IMR-90 (cell line): ENCODE results near the gene CCDC134. TPM values are rescaled to one million over a fixed set of nuclear protein-coding genes. Genes with fewer than 3 reads are reported as not detected.
A peak's percentile ranks its signal among the peaks of the same experiment; 100 is the strongest.

Experiments used
- ATAC-seq: fragments of 200-7000 bp; cut with Tn5 transposase; 2 replicates; pipeline ENCODE4 v1.9.1; 2020; ENCODE audit warnings: low read depth, mild to moderate bottlenecking, moderate library complexity
- BruUV-seq: library from RNA; stranded (reverse); fragments of 400-500 nt; replicated peaks from 2 replicates; lab custom pipeline; 2021; lab: Mats Ljungman, UMichigan
- CTCF ChIA-PET: fragments of 300-600 bp; formaldehyde crosslinking; extraction: SDS; loops from one replicate; lab custom pipeline; 2021; ENCODE audit warnings: antibody characterized with exemption; lab: Yijun Ruan, JAX
- POLR2A ChIA-PET: fragments of 300-600 bp; sonication (Branson Sonifier 250); formaldehyde crosslinking; loops from one replicate; lab custom pipeline; 2022; ENCODE audit warnings: antibody characterized with exemption; ENCODE audit not compliant: unreplicated experiment; lab: Charles Lee
- DNase-seq: peaks from one replicate; pipeline ENCODE4 v3.0.0; 2013
- H2AFZ ChIP-seq: replicated peaks from 2 replicates; pipeline ENCODE3; 2013; ENCODE audit warnings: low read length, mild to moderate bottlenecking; ENCODE audit not compliant: poor library complexity
- H2AK5ac ChIP-seq: 2 replicates; pipeline ENCODE4 v1.6.1; 2013; ENCODE audit warnings: low read depth, low read length, inconsistent platforms
- H2AK9ac ChIP-seq: replicated peaks from 2 replicates; pipeline ENCODE3; 2013; ENCODE audit warnings: mild to moderate bottlenecking, low read depth, low read length, moderate library complexity; ENCODE audit not compliant: poor library complexity
- H2BK120ac ChIP-seq: 2 replicates; pipeline ENCODE4 v1.6.1; 2013; ENCODE audit warnings: low read depth, low read length, inconsistent platforms
- H2BK15ac ChIP-seq: 3 replicates; pipeline ENCODE4 v1.6.1; 2013; ENCODE audit warnings: low read depth, low read length, inconsistent platforms
- H2BK20ac ChIP-seq: 2 replicates; pipeline ENCODE4 v1.6.1; 2013; ENCODE audit warnings: low read depth, mild to moderate bottlenecking, inconsistent platforms, low read length, moderate library complexity
- H2BK5ac ChIP-seq: 2 replicates; pipeline ENCODE4 v1.6.1; 2013; ENCODE audit warnings: mild to moderate bottlenecking, low read depth, low read length, inconsistent platforms; ENCODE audit not compliant: poor library complexity, severe bottlenecking
- H3K14ac ChIP-seq: replicated peaks from 2 replicates; pipeline ENCODE4 v1.6.1; 2013; ENCODE audit warnings: low read depth, low read length, inconsistent platforms
- H3K18ac ChIP-seq: 2 replicates; pipeline ENCODE4 v1.6.1; 2013; ENCODE audit warnings: low read depth, low read length, control low read depth
- H3K23ac ChIP-seq: 2 replicates; pipeline ENCODE4 v1.6.1; 2013; ENCODE audit warnings: low read depth, low read length, inconsistent platforms
- H3K27ac ChIP-seq: 2 replicates; pipeline ENCODE4 v1.5.1; 2013; ENCODE audit warnings: mild to moderate bottlenecking, control low read depth, low read length; ENCODE audit not compliant: insufficient read depth
- H3K27me3 ChIP-seq: 2 replicates; pipeline ENCODE4 v1.6.1; 2013; ENCODE audit warnings: low read length; ENCODE audit not compliant: control insufficient read depth, insufficient read depth
- H3K36me3 ChIP-seq: 2 replicates; pipeline ENCODE4 v1.6.1; 2013; ENCODE audit warnings: low read length, mixed read lengths; ENCODE audit not compliant: control insufficient read depth, insufficient read depth
- H3K4ac ChIP-seq: 2 replicates; pipeline ENCODE4 v1.6.1; 2013; ENCODE audit warnings: low read depth, low read length, inconsistent platforms
- H3K4me1 ChIP-seq: 2 replicates; pipeline ENCODE4 v1.6.1; 2013; ENCODE audit warnings: low read length, mixed read lengths; ENCODE audit not compliant: control insufficient read depth, insufficient read depth
- H3K4me2 ChIP-seq: 2 replicates; pipeline ENCODE4 v1.6.1; 2013; ENCODE audit warnings: low read depth, mild to moderate bottlenecking, control low read depth, low read length, moderate library complexity
- H3K4me3 ChIP-seq: 2 replicates; pipeline ENCODE4 v1.5.1; 2013; ENCODE audit warnings: low read depth, mild to moderate bottlenecking, control low read depth, low read length, moderate library complexity; ENCODE audit not compliant: insufficient read depth
- H3K56ac ChIP-seq: 2 replicates; pipeline ENCODE4 v1.6.1; 2013; ENCODE audit warnings: low read length, inconsistent platforms; ENCODE audit not compliant: insufficient read depth; ENCODE audit errors: extremely low read depth
- H3K79me1 ChIP-seq, 2 experiments: 2 replicates each; pipeline ENCODE4 v1.6.1; 2013; ENCODE audit warnings: low read length in 2 of 2, inconsistent platforms in 1 of 2, low read depth in 1 of 2
- H3K9ac ChIP-seq: 2 replicates; pipeline ENCODE4 v1.6.1; 2013; ENCODE audit warnings: low read depth, low read length, control low read depth
- H3K9me1 ChIP-seq: 2 replicates; pipeline ENCODE4 v1.6.1; 2013; ENCODE audit warnings: low read length, inconsistent platforms; ENCODE audit not compliant: insufficient read depth
- H3K9me3 ChIP-seq: 2 replicates; pipeline ENCODE4 v1.6.1; 2013; ENCODE audit warnings: low read length; ENCODE audit not compliant: control insufficient read depth, insufficient read depth
- H4K20me1 ChIP-seq: 2 replicates; pipeline ENCODE4 v1.6.1; 2013; ENCODE audit warnings: low read length, inconsistent platforms; ENCODE audit not compliant: insufficient read depth
- H4K5ac ChIP-seq: 2 replicates; pipeline ENCODE4 v1.6.1; 2013; ENCODE audit warnings: mild to moderate bottlenecking, low read depth, low read length, control low read depth
- H4K8ac ChIP-seq, 2 experiments: 2 replicates each; pipeline ENCODE4 v1.6.1; 2013; ENCODE audit warnings: low read depth in 2 of 2, low read length in 2 of 2, control low read depth in 1 of 2, inconsistent platforms in 1 of 2
- H4K91ac ChIP-seq: 2 replicates; pipeline ENCODE4 v1.6.1; 2013; ENCODE audit warnings: low read depth, low read length, inconsistent platforms; ENCODE audit not compliant: insufficient read depth
- BHLHE40 ChIP-seq: fragments of 150-350 bp; IDR thresholded peaks from 2 replicates; pipeline ENCODE4 v1.6.1; 2016; ENCODE audit warnings: mild to moderate bottlenecking, low read depth, low read length
- CEBPB ChIP-seq: IDR thresholded peaks from 2 replicates; pipeline ENCODE4 v1.6.1; 2012; ENCODE audit warnings: low read depth, low read length, improper control_type of control experiment
- CHD1 ChIP-seq: IDR thresholded peaks from 2 replicates; pipeline ENCODE4 v1.6.1; 2012; ENCODE audit warnings: low read depth, low read length, improper control_type of control experiment
- MAFK ChIP-seq: IDR thresholded peaks from 2 replicates; pipeline ENCODE4 v1.6.1; 2012; ENCODE audit warnings: low read depth, low read length, improper control_type of control experiment
- MAZ ChIP-seq: IDR thresholded peaks from 2 replicates; pipeline ENCODE4 v1.6.1; 2012; ENCODE audit warnings: low read depth, mild to moderate bottlenecking, low read length, improper control_type of control experiment, moderate library complexity, borderline replicate concordance
- MXI1 ChIP-seq: IDR thresholded peaks from 2 replicates; pipeline ENCODE4 v1.6.1; 2012; ENCODE audit warnings: low read depth, mild to moderate bottlenecking, low read length, moderate library complexity, borderline replicate concordance
- NFE2L2 ChIP-seq: fragments of 150-350 bp; IDR thresholded peaks from 2 replicates; pipeline ENCODE4 v1.6.1; 2016; ENCODE audit warnings: low read depth, mild to moderate bottlenecking, low read length
- POLR2A ChIP-seq: IDR thresholded peaks from 2 replicates; pipeline ENCODE4 v1.6.1; 2012; ENCODE audit warnings: mild to moderate bottlenecking, low read depth, low read length
- RCOR1 ChIP-seq: IDR thresholded peaks from 2 replicates; pipeline ENCODE4 v1.6.1; 2012; ENCODE audit warnings: mild to moderate bottlenecking, low read length, improper control_type of control experiment; ENCODE audit not compliant: insufficient replicate concordance
- RFX5 ChIP-seq: IDR thresholded peaks from 2 replicates; pipeline ENCODE4 v1.8.0; 2012; ENCODE audit warnings: low read depth, mild to moderate bottlenecking, low read length, moderate library complexity
- SMC3 ChIP-seq: fragments of 150-350 bp; IDR thresholded peaks from 2 replicates; pipeline ENCODE4 v1.6.1; 2016; ENCODE audit warnings: low read depth, mild to moderate bottlenecking, antibody characterized with exemption, low read length, moderate library complexity
- WGBS, 2 experiments: methylation state at CpG; one replicate each; pipeline versions ENCODE4 v1.1.5 to v1.1.7; 2013; ENCODE audit warnings: missing lambda C conversion rate in 2 of 2; ENCODE audit not compliant: insufficient read length in 1 of 2; ENCODE audit errors: extremely low coverage in 2 of 2; 5-methylcytosine and 5-hydroxymethylcytosine counted together
- dilution Hi-C: fragments of 300-500 bp; cut with HindIII; formaldehyde crosslinking; loops from one replicate; pipeline ENCODE4 v1.14.3; 2018; ENCODE audit warnings: low sequenced_read_pairs; ENCODE audit not compliant: unreplicated experiment
- in situ Hi-C: fragments of 300-500 bp; cut with MboI; formaldehyde crosslinking; loops from 3 replicates; pipeline ENCODE4 v1.14.3; 2019; ENCODE audit warnings: low sequenced_read_pairs, inconsistent platforms, mixed read lengths
- intact Hi-C: fragments of 100-400 bp; cut with micrococcal nuclease; formaldehyde crosslinking; loops from 2 replicates; pipeline ENCODE4 v1.10.0; 2022
- polyA plus RNA-seq, 3 experiments: library from polyadenylated mRNA; depleted of rRNA; stranded (reverse); fragments of >200 nt; gene quantifications; 2 replicates each; pipeline ENCODE4 v1.2.3, GENCODE V29; 2012; ENCODE audit warnings: low replicate concordance in 1 of 3
- total RNA-seq: library from RNA; depleted of rRNA; stranded (reverse); fragments of >200 nt; gene quantifications from 2 replicates; pipeline ENCODE4 v1.2.3, GENCODE V29; 2012
- TF ChIP-seq, protein P1 (sequence below): fragments of 150-350 bp; IDR thresholded peaks from 2 replicates; pipeline ENCODE4 v1.6.1; 2017; ENCODE audit warnings: mild to moderate bottlenecking, antibody characterized with exemption, low read length, low read depth
- TF ChIP-seq, protein P2 (sequence below): conservative IDR thresholded peaks from 2 replicates; pipeline ENCODE4 v1.5.1; 2012; ENCODE audit warnings: mild to moderate bottlenecking, low read depth, low read length, improper control_type of control experiment

The CCDC134 gene
- total and polyA plus RNA-seq, 2 of the 4 experiments (the other 2 are of a cell fraction) = 5.1 to 7.0 TPM

DNA sequence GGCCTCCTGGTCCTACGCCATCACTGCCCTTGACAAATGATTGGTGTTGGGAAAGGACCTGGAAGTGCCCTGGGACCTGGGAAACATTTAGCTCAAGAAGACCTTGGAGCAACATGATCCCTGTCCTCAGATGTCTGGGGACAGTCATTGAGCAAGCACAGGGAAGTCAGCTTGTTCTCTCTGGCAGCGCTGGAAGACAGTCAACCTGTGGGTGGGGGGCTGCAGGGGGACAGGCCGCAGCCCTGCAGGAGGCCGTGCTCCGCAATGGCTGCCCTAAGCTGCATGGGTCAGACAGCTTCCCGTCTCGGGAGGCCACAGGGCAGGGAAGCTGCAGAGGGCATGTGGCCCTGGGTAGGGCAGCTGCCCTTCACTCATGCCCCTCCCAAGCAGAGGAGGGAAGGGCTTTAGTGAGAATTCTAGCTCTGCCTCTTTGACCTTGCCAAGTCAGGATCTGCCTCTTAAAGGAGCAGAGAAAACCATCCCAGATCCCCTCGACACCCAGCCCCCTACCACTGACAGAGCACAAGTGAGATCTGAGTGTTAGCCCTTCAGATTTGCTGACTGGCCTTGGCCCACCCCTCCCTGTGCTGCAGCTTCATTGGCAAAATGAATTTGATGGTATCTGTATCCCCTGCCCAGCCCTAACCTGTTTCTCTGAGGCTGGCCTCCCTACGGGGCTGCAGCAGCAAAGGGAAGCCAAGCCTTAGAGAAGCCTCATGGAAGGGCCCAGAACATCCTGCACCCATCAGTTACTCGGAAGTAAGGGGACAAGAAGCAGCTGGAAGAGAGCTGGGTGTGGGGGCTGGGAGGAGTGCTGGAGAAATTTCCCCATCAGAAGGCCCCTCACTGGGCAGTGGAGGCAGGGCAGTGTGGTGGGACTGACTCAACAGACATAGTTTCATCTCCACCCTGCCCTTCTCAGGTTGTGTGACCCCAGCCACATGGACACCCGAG is 26.2 kb downstream of the CCDC134 start:
- peaks cover 0 to 6% of the 10 kb centered on the region in 2 experiments; a peak in 1 of 4 replicates for H3K79me1 ChIP-seq
- peak overlapping the region; percentile 29; the same call in 1 of the 2 replicates for H3K14ac ChIP-seq
- no peaks in the 10 kb centered on the region for H3K36me3 ChIP-seq
- H4K20me1 ChIP-seq = no peaks in the 10 kb centered on the region
- H3K9me1 ChIP-seq = peaks cover 4% of the 10 kb centered on the region; the same call in 1 of the 2 replicates
- peak overlapping the region; percentile 57; the same call in 1 of the 2 replicates for H3K4ac ChIP-seq
- peak overlapping the region; percentile 53; the same call in 1 of the 2 replicates for H4K5ac ChIP-seq
- peak overlapping the region; percentile 15 for H2AFZ ChIP-seq
- H3K18ac ChIP-seq = peak overlapping the region; percentile 39; the same call in 1 of the 2 replicates
- TF ChIP-seq, protein P1, sequence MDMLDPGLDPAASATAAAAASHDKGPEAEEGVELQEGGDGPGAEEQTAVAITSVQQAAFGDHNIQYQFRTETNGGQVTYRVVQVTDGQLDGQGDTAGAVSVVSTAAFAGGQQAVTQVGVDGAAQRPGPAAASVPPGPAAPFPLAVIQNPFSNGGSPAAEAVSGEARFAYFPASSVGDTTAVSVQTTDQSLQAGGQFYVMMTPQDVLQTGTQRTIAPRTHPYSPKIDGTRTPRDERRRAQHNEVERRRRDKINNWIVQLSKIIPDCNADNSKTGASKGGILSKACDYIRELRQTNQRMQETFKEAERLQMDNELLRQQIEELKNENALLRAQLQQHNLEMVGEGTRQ = no peak
- TF ChIP-seq POLR2A (no peak), CHD1 (no peak), CEBPB (no peak), MXI1 (no peak), RFX5 (no peak), NFE2L2 (no peak), RCOR1 (no peak), SMC3 (no peak), MAFK (no peak), MAZ (no peak), BHLHE40 (no peak)
- TF ChIP-seq, protein P2, sequence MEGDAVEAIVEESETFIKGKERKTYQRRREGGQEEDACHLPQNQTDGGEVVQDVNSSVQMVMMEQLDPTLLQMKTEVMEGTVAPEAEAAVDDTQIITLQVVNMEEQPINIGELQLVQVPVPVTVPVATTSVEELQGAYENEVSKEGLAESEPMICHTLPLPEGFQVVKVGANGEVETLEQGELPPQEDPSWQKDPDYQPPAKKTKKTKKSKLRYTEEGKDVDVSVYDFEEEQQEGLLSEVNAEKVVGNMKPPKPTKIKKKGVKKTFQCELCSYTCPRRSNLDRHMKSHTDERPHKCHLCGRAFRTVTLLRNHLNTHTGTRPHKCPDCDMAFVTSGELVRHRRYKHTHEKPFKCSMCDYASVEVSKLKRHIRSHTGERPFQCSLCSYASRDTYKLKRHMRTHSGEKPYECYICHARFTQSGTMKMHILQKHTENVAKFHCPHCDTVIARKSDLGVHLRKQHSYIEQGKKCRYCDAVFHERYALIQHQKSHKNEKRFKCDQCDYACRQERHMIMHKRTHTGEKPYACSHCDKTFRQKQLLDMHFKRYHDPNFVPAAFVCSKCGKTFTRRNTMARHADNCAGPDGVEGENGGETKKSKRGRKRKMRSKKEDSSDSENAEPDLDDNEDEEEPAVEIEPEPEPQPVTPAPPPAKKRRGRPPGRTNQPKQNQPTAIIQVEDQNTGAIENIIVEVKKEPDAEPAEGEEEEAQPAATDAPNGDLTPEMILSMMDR = no peak
- ChIA-PET CTCF (interaction anchor here (1.2 kb wide), 1 partner anchor 129 kb away, joined by 3 read pairs; no protein-coding TSS in a partner anchor), POLR2A (interaction anchor here (1.1 kb wide), 1 partner anchor 26 kb away, joined by 3 read pairs; the partner anchor contains the start of gene CCDC134)
- DNase-seq = no peak
- peak overlapping the region; percentile 39; the same call in 1 of the 2 replicates for H2AK5ac ChIP-seq
- no peak overlapping the region; the same call in 1 of the 2 replicates for H3K23ac ChIP-seq
- peak overlapping the region in 1 of 2 experiments; percentile 32; a peak in 1 of 4 replicates for H4K8ac ChIP-seq
- H2BK120ac ChIP-seq = no peak overlapping the region
- H3K56ac ChIP-seq = no peak overlapping the region
- no peak overlapping the region for H2BK5ac ChIP-seq
- WGBS, 2 experiments = 57% methylated on average over 2 of the region's 11 CpGs; no CpG with 5 or more reads in 1 of the 2 experiments
- peak overlapping the region; percentile 6; the same call in 1 of the 2 replicates for H2BK20ac ChIP-seq
- H4K91ac ChIP-seq = 0 out of 2 replicates have a peak overlapping the region, but pooled peaks have one; percentile 11
- H2AK9ac ChIP-seq = peak overlapping the region; percentile 87
- intact Hi-C loops = no loop called here
- no peaks in the 10 kb centered on the region for H3K9me3 ChIP-seq
- no peak for ATAC-seq
- dilution Hi-C loops = no loop called here
- H3K27ac ChIP-seq = no peak overlapping the region
- BruUV-seq = no TSS peak
- H3K9ac ChIP-seq = no peak overlapping the region
- no peak overlapping the region for H3K4me2 ChIP-seq
- in situ Hi-C loops = no loop called here
- H3K4me1 ChIP-seq = peaks cover 20% of the 10 kb centered on the region
- no peaks in the 10 kb centered on the region for H3K27me3 ChIP-seq
- no peak overlapping the region for H3K4me3 ChIP-seq
- H2BK15ac ChIP-seq = no peak overlapping the region; the same call in 2 of the 3 replicates
